K562 (cell line): ENCODE data around the gene FCHO1.

ENCODE experiments used
- EZH2 ChIP-seq: IDR thresholded peaks from 2 replicates; pipeline ENCODE4 v1.6.1; 2012; ENCODE audit warnings: low read depth, mild to moderate bottlenecking, inconsistent platforms, low read length, borderline replicate concordance
- HMG20A ChIP-seq: fragments of 450-650 bp; formaldehyde crosslinking; conservative IDR thresholded peaks from 2 replicates; pipeline ENCODE4 v1.4.0; 2020; ENCODE audit warnings: mild to moderate bottlenecking, mixed read lengths
- MXI1 ChIP-seq: IDR thresholded peaks from 2 replicates; pipeline ENCODE4 v1.6.1; 2011; ENCODE audit warnings: low read depth, mild to moderate bottlenecking, improper control_type of control experiment, low read length
- NRF1 ChIP-seq, 2 experiments: fragments of 450-650 bp; IDR thresholded peaks in 1 of 2; conservative IDR thresholded peaks in 1 of 2; 2 replicates each; pipeline ENCODE4 v1.6.1; 2014; ENCODE audit warnings: mild to moderate bottlenecking in 2 of 2
- REST ChIP-seq, 2 experiments: fragments of 450-650 bp; formaldehyde crosslinking in 1 of 2; IDR thresholded peaks; 2 replicates each; pipeline versions ENCODE4 v1.4.0 to v1.6.1; 2014 to 2020; ENCODE audit warnings: mild to moderate bottlenecking in 2 of 2, borderline replicate concordance in 1 of 2, low read depth in 1 of 2
- TF ChIP-seq, protein P1 (sequence below): sonication (generic); formaldehyde crosslinking; IDR thresholded peaks from 2 replicates; pipeline ENCODE4 v1.8.1; 2023; ENCODE audit warnings: mild to moderate bottlenecking, missing genetic modification reagents

DNA sequence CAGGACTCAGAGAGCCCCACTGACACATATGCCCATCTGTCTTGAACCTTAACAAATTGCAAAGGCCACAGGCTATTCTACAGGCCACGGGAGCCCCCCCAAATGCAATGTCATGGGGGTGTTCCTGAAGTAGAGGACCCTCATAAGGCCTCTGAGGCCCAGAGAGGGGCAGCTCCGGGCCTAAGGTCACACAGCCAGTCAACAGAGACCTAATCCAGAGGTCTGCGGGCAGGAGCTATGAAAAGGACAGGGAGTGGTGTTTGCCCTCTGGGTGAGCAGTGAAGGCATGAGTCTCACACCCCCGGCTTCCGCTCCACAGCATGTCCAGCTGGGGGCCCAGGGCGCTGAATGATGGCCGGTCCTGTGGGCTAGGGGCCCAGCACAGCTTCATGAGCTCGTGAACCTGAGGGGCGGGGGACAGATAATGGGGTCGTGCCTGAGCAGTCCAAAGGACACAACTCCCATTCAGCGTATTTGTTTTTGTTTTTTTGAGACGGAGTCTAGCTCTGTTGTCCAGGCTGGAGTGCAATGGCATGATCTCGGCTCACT lies 75.3 kb downstream of the FCHO1 start:
- TF ChIP-seq REST (IDR thresholded peaks at IDR 0.05; ENCODE audit: borderline replicate concordance) = no peak
- TF ChIP-seq REST (CRISPR knock-in tag; IDR thresholded peaks at IDR 0.05; ENCODE audit: low read depth) = no peak
- no peak for TF ChIP-seq HMG20A
- TF ChIP-seq, protein P1, sequence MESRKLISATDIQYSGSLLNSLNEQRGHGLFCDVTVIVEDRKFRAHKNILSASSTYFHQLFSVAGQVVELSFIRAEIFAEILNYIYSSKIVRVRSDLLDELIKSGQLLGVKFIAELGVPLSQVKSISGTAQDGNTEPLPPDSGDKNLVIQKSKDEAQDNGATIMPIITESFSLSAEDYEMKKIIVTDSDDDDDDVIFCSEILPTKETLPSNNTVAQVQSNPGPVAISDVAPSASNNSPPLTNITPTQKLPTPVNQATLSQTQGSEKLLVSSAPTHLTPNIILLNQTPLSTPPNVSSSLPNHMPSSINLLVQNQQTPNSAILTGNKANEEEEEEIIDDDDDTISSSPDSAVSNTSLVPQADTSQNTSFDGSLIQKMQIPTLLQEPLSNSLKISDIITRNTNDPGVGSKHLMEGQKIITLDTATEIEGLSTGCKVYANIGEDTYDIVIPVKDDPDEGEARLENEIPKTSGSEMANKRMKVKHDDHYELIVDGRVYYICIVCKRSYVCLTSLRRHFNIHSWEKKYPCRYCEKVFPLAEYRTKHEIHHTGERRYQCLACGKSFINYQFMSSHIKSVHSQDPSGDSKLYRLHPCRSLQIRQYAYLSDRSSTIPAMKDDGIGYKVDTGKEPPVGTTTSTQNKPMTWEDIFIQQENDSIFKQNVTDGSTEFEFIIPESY = no peak
- no peak for TF ChIP-seq MXI1
- TF ChIP-seq NRF1 (conservative IDR thresholded peaks at IDR 0.05 in 1 of 2, IDR thresholded peaks at IDR 0.05 in 1 of 2) = no peak
- no peak for TF ChIP-seq EZH2
